T-helper 2 cell (primary cell): ENCODE data around the gene PRR9.
"Not testable (repeated sequence)": the region's sequence is repeated elsewhere in the genome, so short reads cannot be mapped to it uniquely, and the experiment has no call there.

Experiments
- DNase-seq, 5 experiments: peaks; one replicate each; pipeline versions ENCODE4 v3.0.0 to v3.0.0-alpha.2; 2012 to 2022
- total RNA-seq, 2 donors: gene quantifications; one replicate each; lab custom pipeline; 2026; lab: John Stamatoyannopoulos, UW

The PRR9 gene, protein sequence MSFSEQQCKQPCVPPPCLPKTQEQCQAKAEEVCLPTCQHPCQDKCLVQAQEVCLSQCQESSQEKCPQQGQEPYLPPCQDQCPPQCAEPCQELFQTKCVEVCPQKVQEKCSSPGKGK
- total RNA-seq: 0 reads per million in 2 donors

DNA sequence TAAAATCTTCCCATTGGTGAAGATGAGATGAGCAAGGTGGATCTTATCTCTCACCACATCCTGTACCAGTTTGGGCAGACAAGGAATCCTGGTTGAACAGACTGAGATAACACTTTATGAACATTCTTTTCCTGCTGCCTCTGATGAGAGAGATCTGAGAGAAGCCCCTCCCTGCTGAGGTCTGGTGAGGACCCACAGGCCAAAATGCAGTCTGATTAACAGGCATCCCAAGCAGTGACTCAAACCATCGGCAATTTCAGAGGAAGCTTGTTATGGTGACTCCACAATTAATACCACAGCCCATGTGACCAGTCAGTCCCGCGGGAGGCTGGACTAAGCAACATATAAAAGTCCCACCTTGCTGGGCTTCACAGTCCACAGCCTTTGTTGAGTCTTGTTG is at the start of gene PRR9:
Gene PRR9 (plus strand): TSS at position 373 of the 400 bp plus-strand sequence. CDS start 561 bp downstream, outside the sequence.
- no peak for DNase-seq

DNA sequence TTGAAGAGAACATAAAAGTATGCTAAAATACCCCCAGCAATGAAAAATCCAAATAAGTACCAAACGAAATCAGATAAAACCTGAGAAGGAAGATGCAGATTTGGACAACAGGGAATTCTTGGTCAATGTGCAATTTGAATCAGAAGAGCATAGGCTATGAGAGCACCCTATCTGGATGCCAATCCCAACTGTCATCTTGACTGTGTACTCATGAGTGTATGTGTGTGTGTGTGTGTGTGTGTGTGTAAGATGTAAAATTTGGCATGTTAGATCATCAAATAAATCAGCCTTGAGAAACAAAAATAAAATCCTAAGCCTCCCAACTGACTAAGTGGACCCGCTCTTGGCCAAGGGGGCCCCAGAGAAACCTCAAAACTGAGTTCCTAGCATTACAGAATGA is 48.7 kb upstream of the PRR9 start:
- no peak for DNase-seq

DNA sequence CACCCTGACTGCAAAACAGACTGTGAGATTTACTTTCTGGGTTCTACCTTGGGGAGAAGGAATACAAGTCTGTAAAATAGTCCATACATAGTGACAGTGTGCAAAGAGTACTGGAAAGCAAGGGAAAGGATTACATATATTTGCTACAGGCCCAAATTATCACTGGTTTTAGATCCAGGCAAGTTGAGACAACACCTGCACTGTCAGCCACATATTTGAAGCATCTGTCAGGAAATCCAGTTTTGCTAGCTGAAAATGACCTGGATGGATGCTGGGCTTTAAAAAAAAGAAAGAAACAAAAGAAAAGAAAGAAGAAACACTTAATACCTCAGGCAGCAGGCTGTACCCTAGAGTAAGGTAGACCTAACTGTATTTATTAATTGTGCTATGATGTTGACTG is 42.8 kb upstream of the PRR9 start:
- DNase-seq: no peak

DNA sequence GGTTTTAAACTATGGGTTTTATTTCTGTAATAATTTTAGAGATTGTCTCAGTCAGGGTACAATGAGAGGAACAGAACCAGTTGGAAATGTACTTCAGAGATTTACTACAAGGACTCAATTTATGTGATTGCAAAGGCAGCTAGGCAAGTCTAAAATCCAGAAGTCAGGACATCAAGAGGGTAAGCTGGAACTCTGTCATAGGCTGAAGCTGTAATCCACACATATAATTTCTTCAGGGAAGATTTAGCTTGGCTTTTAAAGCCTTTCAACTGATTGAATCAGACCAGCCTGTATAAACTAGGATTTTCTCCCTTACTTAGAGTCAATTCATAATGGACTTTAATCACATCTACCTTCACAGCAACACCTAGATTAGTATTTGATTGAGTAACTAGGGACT is 38.5 kb upstream of the PRR9 start:
- no peak for DNase-seq

DNA sequence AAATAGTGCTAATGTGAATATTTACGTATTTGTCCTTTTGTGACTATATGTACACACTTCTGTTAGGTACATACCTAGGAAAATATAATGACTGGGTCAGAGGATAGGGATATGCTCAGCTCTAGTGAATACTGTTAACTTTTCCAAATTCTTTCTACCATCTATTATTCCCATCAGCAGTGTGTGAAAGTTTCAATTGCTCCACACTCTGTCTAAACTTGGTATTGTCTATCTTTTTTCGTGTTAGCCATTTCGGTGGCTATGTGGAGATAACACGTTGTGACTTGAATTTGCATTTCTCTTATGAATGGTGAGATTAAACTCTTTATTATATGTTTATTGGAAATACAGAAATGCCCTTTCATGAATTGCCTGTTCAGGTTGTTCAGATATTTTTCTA is 36.8 kb upstream of the PRR9 start:
- no peak for DNase-seq

DNA sequence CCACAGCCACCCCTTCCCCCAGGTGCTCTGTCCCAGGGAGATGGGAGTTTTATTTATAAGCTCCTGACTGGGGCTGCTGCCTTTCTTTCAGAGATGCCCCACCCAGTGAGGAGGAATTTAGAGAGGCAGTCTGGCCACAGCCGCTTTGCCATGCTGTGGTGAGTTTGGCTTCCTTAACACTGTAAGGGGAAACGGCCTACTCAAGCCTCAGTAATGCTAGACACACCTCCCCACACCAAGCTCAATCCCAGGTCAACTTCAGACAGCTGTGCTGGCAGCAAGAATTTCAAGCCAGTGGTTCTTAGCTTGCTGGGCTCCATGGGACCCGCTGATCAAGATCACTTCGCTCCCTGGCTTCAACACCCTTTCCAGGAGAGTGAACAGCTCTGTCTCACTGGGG is 29.1 kb upstream of the PRR9 start:
- DNase-seq: not testable (repeated sequence)

DNA sequence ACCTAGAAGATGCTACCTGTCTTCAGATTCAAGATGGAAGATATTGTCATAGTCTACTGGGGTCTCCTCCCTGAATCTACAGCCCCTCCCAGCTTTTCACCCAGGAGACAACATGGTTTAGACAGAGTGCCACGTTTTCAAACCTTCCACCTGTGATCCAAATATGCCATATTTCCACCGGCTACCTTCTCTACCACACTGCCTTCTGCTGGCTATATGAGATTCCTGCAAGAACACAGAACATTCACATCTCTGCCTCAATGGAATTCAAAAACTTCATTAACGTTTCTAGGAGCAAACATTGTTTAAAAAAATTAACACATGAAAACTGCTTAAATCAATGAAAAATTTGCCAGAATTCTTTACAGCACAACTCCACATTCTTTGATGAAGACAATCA is 27.0 kb upstream of the PRR9 start:
- DNase-seq: no peak

DNA sequence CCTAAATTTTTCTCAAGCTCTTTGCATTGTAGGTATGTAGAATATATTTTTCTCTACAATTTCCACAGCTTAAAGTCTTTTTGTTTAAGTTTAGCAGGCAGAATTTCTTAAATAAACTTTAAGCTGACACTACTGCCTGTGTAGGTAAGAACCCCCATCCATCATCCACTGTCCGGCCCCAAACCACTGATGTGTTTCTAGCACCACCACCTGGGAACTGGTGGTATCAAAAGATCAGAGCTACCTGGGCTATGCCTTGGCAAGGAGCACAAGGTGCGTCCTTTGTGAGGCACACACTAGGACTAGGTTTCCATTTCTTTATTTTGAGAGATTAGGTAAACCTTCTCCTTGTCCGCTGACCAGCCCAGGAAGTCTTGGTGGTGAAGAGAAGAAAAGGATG is 24.7 kb upstream of the PRR9 start:
- DNase-seq: peak in 1 of 5 experiments; percentile 4

DNA sequence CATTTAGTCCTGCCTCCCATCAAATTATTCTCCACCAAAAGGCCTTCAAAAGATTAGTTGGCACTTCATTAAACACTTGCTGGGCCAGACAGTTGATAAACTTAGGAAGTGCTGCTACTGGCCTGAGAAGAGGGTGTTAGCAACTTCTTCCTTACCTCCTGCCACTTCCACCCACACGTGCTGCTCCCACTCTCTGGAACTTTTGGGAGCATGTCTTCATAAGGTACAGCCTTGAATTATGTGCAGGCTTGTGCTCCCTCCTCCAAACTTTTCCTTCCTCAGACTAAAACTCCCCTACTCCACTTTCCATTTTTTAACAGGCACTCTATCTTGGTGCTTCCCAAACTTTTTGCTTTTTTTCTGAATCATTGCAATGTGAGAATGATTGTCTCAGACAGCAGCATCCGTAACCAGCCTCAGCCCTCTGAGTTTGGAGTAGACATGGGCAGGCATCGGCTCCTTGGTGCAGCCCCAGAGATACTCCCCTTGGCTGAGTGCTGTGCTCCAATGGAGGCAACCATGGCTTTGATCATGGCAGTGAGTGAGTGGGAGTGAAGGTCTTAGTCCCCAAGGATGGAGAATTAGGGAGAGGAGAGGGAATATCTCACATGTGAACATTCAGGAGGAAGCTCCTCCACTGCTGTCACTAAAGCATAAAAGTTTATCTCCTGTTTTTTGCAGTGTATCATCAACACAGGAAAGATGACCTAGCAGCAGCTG is 22.9 kb upstream of the PRR9 start:
- no peak for DNase-seq

DNA sequence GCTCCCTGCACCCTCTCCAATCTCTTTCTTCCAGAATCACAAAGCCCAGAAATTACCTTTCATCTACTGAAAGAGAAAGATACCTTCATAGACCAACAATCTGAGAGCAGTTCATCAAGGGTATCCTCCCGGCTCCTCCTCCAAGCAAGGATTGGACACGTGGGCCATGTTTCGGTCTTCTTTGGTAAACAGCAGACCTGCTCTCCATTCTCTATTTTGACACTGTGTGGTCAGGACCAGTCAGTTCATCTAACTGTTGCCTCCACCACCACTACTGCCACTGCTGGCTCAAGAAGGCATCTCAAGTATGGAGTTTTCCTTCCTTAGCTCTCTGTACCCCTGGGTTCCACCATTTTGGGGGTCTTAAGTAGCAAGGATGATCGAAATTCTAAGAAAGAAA is 22.2 kb upstream of the PRR9 start:
- no peak for DNase-seq

DNA sequence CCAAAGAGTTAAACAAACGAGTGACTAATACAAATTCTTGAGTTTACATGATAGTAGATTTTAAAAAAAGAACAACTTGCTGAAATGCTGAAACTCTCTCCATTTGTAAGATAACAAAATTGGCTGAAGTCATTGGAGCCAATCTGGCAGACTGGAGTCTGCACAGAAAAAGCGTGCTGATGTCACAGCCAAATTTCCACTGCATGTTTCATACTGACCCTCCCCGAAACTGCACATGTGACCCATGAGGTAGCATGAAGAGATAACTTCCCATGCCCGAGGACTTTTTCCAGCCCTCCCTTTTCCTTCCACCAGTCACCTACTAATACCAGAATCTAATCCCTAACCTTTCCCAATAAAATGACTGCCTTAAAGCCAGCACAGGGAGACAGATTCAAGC is 15.4 kb upstream of the PRR9 start:
- DNase-seq: no peak

DNA sequence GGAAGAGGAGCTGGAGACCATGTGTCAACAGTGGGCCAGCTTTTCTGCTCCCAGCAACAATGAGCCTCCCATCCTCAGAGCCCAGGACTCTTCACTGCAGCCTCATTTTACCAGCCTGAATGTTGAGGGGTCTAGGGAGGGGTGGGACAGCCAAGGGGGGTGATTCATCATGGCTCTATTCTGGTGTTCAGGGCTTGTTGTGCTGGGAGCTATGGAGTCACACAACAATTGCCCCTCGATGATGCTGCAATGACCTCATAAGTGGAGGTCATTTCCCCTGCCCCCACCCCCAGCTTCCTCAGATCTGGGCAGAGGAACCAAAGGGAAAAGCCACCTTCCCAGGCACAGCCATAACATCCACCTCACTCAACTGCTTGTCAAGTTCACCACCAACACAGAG is 14.3 kb upstream of the PRR9 start, which contains the start of gene LELP1:
Gene LELP1 (plus strand): TSS at position 301 of the 400 bp plus-strand sequence. CDS start 1,278 bp downstream, outside the sequence.
- DNase-seq: no peak

DNA sequence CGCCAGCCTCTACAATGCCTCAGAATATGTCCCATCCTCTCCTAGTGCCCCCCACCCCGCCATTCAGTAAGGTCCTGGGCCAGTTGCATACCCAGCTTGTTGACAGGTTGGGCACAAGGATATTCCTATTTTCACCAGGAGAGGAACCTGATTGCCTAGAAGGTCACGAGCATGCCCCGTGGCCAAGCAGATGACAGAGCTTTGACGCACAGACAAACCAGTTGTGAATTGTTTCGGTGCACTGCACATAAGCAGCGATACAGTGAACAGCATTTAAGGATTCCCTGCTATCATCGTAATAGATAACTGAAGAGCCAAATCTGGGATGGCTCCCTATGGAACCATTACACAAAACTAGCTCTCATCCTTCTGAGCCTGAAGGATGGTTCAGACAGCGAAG is 10.8 kb upstream of the PRR9 start:
- no peak for DNase-seq

DNA sequence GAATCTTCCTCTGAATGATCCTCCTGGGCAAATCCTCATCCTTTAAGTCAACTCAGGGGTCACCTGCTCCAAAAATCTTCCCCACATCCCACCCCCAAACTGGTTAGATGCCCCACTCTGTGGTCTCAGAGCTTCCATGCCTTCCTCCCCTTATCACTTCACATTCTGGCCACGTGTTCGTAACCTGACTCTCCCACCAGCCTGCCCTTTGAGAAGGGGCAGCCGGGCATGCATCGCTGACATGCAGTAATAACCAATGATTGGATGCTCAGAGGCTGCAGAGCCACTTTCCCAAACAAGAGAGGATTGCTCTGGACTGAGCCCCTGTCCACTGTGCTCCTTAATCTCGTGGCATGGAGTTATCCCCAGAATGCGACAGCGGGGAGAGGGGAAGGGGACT is 7.2 kb upstream of the PRR9 start:
- no peak for DNase-seq

DNA sequence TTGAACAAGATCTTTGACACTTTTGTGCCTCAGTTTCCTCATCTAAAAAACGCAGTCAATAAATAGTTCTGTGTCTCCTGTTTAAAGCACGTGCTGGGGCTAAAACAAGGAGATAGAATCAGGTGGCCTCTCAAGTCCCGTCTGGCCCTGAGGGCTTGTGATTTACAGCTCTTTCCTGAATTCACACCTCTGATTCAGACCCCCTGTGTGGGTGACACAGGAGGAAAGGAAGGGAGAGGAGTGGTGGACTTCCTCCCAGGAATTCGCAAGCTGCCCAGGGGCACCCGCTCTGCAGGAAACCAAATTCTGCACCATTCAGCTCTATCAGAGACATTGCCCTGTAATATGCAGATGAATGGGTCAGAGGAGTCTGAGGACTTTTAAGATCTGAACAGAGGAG is 5.2 kb upstream of the PRR9 start:
- DNase-seq: no peak

DNA sequence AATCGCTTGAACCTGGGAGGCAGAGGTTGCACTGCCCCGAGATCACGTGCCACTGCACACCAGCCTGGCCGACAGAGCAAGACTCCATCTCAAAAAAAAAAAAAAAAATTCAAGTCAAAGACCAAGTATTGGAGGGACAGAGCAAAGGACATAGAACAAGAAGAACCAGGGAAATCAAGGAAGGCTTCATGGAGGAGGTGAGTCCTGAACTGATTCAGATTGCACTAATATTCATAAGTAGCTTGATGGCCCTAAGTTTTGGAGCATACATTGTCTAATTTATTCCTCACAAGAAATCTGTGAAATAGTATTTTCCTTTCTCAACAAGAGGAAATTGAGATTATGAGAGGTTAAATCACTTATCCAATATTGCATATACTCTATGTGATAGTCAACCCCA is 3.9 kb upstream of the PRR9 start:
- DNase-seq: no peak

DNA sequence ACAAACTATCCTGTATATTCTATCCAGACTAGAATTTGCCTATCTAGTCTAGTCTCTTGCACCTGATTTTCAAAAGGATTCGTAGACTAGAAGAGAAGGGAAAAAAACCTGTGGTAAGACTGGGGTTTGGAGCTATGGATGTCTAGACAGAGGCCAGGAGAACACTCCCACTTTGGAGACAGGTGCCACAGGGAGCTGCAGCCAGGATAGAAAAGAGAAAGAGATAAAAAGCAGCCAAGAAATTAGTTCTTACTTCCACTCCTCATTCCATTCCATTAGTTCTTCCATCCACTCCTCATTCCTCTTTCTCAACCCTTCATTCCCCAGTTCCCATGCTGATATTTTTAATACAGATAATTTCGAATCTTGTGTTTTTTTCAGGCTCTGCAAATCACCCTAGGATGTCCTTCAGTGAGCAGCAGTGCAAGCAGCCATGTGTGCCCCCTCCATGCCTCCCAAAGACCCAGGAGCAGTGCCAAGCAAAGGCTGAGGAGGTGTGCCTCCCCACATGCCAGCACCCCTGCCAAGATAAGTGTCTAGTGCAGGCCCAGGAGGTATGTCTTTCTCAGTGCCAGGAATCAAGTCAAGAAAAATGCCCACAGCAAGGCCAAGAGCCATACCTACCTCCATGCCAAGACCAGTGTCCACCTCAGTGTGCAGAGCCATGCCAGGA is 496 bp downstream of the PRR9 start:
- DNase-seq: no peak

DNA sequence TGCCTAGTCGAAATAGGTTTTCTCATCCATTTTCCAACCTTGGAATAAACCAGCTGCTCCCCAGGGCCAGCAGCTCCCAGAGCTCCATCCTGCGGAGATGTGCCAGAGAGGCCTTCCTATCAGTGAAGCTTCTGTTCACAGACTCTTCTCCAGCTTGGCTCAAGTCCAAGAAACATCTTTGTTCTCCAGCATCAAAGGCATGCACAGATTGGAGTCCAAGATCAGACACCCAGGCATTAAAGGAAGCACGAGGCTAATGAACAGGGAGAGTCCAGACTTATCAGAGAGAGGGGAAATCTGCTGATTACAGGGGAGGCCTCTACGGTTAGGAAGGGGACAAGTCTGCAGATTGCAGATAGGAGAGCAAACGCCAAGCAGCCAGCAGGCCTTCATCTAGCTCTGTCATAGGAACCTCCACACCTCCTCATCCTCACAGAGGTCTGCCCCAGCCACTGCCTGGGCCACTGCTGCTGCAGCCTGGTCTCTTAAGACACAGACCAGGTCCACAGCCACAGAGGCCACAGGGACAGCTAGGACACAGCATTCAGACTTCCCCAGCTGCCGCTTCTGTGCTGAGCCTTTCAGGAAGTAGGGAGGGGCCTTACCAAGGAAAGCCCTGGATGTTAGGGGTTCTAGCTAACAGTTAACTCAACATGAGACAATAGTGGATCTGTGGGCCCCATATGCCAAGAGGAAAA is 3.4 kb downstream of the PRR9 start:
- no peak for DNase-seq

DNA sequence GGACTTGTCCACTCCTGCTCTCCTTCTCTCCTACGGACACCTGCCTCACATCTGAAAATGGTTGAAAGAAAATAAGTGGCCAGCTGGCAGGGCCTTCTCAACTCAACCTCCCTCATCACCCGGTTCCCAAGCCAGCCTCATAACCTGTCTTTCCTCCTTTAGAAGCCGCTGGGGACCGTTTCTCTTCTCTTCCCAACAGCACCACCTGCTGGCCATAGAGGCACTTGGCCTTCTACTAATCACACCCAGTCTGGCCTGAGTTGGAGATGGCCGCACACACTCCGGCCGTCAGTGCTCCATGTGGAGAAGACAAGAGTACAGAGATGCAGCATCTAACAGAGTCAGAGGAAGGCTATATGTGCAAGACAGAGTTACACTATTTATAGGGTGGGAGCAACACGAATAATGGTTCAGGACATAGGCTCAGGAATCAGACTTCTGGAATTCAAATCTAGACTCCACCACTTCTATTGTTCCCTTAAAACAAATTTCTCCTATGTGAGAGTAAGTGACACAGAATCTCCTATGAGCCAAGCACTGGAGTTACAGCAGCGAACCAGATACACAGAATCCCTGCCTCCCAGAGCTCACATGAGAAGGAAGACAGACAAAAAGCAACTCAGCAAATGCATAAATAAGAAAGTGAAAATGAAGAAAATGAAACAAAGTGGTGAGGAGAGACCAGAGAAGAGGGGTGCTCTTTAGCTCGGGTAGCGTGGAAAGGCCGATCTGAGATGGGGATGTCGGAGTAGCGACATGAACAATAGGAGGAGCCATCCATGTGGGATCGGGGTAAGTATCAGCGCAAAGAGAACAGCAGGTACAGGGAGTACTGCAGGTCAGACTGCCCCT is 5.9 kb downstream of the PRR9 start:
- peak in 3 of 5 experiments; percentile 18 to 40 (median 26) for DNase-seq

DNA sequence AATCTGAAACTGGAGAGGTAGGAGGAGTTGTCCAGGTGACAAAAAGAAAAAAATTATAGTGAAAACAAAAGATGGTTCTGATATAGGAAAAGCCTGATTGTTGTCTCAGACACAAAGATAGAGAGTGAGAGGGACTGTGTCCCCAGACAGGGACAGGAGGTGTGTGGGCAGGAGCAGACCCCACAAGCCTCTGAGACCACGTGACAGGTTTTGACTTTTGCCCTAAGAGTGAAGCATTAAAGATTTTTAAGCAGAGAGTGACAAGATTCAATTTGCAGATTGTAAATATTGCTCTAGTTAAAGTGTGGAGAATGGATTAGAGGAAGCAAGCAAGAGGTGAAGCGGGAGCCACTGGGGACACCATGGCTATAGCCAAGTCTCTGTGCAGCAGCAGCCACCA is 10.4 kb downstream of the PRR9 start:
- DNase-seq: no peak

DNA sequence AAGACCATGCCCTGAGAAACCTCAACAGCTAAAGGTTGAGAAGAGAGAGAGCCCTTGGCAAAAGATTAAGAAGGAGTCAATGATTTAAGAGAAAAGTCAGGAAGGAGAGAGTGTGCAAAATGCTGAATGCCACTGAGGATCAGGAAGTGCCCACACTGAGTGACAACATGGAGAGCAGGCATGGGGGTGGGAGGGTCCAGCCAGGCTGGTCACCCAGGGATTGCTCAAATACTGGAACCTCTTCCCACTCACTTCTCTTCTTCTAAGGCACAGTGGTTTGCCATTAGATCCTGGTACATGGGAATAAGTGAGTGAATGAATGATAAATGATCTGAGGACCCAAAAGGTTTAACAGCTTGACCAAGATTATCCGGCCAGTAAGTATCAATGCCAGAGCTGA is 11.1 kb downstream of the PRR9 start:
- DNase-seq: no peak

DNA sequence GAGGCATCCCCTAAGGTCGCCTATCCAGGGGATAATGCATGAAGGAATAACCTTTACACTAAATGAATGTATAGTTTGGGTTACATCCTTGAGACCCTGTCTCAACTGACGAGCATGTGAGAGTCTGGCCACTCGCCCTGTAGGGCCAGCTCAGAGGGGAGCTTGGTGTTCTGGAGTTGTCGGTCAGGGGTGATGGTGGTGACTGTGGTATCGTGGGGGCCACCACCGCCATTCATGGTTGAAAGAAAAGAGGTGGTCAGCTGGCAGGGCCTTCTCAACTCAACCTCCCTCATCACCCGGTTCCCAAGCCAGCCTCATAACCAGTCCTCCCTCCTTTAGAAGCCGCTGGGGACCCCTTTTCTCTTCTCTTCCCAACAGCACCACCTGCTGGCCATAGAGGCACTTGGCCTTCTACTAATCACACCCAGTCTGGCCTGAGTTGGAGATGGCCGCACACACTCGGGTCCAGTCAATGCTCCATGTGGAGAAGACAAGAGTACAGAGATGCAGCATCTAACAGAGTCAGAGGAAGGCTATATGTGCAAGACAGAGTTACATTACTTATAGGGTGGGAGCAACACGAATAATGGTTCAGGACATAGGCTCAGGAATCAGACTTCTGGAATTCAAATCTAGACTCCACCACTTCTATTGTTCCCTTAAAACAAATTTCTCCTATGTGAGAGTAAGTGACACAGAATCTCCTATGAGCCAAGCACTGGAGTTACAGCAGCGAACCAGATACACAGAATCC is 11.9 kb downstream of the PRR9 start:
- not testable (repeated sequence) for DNase-seq
